NCI-H2107 (cell line): ENCODE data around the gene SH3GL3.

Source experiments
- DNase-seq: peaks from one replicate; lab custom pipeline; 2025; lab: John Stamatoyannopoulos, UW

The SH3GL3 gene

GRCh38 chr15:83503595-83504364, 56.6 kb downstream of the SH3GL3 start:
- no peak for DNase-seq

DNA sequence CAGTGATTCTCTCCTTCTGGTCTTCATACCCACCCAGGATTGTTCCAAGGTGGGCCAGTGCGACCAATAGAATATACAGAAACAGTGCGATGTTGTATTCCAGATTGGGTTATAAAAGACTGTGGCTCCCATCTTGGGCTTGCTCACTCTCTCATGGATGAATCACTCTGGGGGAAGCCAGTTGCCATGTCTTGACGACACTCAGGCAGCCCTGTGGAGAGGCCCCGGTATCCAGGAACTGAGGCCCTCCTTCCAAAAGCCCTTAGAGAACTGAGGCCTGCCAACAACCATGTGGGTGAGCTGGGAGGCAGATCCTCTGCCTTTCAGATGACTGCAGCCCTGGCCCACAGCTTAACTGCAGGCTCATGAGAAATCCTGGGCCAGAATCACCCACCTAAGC, 57.2 kb downstream of the SH3GL3 start:
- no peak for DNase-seq

DNA sequence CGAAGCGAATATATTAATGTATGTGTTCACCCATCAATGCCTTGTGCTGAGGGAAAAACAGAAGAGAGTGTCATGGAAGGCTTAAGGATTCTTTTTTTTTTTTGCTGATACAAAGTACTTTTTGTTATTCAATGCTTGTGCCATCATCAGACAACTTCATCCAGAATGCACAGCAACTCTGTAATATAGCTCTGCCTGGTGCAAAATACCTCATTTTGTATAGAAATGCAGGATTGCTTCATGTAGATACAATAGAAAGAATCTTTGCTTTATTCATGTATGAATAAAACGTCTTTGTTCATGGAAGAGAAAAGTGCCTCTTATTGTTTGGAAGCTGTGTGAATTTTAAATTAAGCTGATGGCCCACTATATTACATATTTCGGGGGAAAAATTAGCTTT, 62.9 kb downstream of the SH3GL3 start:
- no peak for DNase-seq

- no peak for DNase-seq
These were observed 65.3 kb downstream of the SH3GL3 start for GRCh38 chr15:83512459-83512858.

- DNase-seq: no peak
These were observed 67.4 kb downstream of the SH3GL3 start for GRCh38 chr15:83514584-83514983.

DNA sequence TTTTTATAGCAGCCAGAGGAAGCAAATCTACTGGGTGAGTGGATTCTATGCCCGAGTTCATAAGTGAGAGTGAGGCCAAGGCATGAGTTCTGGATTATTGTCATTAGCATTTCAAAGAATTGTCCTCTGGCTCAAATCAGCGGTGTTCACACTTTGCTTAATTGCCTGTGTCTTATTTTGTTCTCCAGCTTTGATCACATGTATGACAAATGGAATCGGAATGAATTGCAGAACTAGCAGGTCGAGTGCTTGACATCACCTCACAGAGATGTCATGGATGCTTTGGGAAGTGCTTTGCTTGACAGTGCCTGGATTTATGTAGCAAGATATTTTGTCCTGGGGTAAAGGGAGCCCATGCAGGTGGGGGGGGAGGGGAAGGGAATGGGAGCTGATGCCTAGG, 68.0 kb downstream of the SH3GL3 start:
- DNase-seq: no peak

DNA sequence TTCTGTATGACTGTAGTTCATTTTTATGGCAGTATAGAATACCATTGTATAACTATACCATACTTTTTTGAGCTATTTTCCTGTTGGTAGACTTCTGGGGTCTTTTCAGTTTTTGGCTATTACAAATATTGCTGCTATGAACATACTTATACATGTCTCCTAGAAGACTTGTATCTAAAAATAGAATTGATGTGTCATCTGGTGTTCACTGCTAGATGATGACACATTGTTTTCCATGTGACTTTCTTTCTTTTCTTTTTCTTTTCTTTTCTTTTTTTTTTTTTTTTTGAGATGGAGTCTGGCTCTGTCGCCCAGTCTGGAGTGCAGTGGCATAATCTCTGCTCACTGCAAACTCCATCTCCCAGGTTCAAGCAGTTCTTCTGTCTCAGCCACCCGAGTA, 69.8 kb downstream of the SH3GL3 start:
- DNase-seq: no peak

DNA sequence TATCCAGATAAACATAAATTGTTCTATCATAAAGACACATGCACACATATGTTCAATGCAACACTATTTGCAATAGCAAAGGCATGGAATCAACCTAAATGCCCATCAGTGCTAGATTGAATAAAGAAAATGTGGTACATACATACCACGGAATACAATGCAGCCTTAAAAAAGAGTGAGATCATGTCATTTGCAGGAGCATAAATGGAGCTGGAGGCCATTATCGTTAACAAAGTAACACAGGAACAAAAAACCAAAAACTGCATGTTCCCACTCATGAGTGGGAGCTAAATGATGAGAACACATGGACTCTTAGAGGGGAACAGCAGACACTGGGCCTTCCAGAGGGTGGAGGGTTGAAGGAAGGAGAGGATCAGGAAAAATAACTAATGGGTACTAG, 79.2 kb downstream of the SH3GL3 start:
- no peak for DNase-seq

DNA sequence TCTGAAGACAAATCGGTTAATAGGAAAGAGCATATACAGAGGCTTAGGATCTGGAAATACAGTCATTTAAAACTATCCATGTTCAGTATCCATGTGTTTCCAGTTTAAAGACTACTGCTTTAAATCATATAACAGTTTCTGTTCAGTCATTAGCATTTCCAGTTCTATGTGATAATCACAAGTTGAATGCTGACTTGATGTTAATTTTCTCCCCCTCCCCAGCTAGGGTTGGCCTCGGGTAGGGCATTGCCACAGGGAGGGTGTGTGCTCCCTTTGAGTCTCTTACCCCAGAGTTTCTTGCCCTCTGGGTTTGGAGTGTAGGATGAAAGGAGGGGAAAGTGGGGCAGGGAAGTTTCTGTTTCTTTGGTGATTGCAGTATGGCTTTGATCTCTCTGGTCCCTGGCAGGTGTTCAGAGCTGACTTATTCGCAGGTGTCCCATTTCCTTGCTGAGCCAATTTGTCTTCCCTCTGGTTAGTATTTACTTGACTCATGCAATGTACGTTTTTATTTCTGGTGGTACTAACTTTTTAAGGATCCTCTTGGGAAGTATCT, 86.3 kb downstream of the SH3GL3 start:
- DNase-seq: no peak

DNA sequence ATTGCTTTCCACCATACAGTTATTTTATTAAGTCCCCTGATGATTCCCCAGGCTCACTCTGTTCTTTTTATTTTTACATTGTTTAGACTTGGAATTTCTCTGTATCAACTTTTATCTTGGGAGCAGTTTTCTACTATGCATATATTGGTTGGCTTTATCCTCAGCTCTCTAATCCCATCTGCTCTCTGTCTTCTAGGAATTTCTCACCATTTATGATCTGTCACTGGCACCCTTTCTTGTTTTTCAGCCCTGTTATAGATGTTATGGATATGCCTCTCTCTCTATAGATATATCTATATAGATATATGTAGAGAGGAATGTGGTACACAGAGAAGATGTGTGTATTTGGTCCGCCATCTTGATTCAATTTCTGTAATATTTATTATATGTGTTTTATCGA, 90.5 kb downstream of the SH3GL3 start:
- DNase-seq: no peak

GRCh38 chr15:83538682-83539081, 91.5 kb downstream of the SH3GL3 start:
- DNase-seq: no peak

- DNase-seq: no peak
These were observed 98.8 kb downstream of the SH3GL3 start for GRCh38 chr15:83545804-83546511.

- no peak for DNase-seq
These were observed 99.4 kb downstream of the SH3GL3 start for GRCh38 chr15:83546512-83546888.

- DNase-seq: no peak
These were observed 100.0 kb downstream of the SH3GL3 start for GRCh38 chr15:83547168-83547567.

DNA sequence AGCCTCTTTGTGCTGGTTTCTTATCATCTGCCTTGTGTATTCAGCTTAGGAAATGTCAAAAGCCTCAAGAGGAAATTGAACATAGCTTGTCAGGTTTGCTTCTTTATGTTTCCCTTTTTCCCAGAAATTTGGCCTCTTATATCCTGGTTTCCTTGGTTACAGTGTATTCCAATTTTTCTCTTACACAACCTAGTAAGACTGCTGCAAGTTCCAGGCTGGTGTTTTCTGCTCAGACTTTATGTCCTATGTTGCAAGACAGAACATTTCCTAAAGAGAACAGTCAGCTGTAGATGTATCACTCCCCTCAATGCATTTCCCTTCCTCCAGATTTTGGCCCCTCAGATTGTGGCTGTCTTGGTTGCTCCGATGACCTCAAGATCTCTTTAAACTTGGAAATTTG, 102.5 kb downstream of the SH3GL3 start:
- no peak for DNase-seq

DNA sequence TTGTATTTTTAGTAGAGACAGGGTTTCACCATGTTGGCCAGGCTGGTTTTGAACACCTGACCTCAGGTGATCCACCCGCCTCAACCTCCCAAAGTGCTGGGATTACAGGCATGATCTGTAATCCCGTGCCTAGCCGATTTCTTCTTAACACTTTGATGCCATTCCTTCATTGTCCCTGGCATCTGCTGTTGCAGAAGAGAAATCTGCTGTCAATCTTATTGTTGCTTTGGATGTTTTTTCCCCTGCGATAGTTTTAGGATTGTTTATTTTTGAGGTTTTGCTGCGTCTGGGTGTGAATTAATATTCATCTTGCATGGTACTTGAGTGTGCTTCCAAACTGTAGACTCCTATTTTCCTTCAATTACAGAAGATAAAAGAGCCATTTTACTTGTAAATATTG, 107.4 kb downstream of the SH3GL3 start:
- no peak for DNase-seq

DNA sequence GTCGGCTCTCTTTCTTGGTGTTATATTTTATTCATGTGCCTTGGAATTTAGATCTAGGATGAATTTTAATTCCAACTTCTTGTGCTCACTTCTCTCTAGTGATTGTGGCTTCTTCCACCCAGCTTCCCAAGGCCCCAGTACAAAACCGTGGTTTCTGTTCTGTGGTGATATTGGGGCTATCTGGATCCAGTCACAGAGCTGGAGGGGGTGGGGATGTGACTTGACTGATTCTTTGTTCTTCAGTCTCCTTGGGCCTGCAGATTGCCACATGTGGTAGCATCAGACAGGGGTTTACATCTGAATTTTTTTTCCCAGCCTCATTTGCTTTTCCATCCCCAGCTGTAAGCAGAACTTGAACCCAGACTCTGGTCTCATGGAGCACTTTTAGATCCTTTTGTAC, 108.2 kb downstream of the SH3GL3 start:
- no peak for DNase-seq

- DNase-seq: no peak
These were observed 108.9 kb downstream of the SH3GL3 start for GRCh38 chr15:83556068-83556467.

DNA sequence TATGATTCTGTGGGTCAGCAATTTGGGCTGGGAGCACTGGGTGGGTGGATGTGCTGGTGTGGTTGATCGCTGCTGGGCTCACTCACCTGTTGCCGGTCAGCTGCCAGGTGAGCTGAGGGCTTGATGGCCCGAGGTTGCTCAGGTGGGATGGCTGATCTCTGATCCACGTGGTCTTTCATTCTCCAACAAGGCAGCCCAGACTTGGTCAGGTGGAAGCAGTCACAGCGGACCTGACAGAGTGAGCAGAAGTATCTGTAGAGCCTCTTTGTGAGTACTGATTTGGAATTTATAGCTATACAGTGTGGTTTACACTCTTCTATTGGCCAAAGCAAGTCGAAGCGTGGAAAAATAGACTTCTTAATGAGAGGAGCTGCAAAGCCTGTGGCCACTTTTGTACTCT, 109.6 kb downstream of the SH3GL3 start:
- no peak for DNase-seq

DNA sequence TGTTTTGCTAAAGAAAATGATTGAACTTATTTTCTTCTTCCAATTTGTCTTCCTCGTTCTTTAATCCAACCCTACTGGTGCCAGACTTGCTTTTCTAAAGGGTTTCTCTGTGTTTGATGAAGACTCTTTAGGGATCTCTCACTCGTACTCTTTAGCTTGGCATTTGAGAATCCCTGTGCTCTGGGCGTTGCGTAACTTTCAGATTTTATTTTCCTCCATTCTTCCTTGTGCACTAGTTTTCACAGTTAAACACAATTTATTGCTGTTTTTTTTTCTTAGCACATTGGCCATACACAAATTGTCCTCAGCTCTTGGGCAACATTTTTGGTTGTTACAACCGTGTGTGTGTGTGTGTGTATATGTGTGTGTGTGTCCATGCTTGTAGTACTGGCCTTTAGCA, 111.0 kb downstream of the SH3GL3 start:
- DNase-seq: no peak

- peak; percentile 9 for DNase-seq
These were observed 112.3 kb downstream of the SH3GL3 start for GRCh38 chr15:83559310-83559966.

- no peak for DNase-seq
These were observed 114.5 kb downstream of the SH3GL3 start for GRCh38 chr15:83561661-83562060.

- DNase-seq: no peak
These were observed 118.0 kb downstream of the SH3GL3 start for GRCh38 chr15:83565138-83565537.
